Thyroid gland (tissue), 4 donors: ENCODE data around the gene PPP1R2C. TPM values are rescaled to one million over a fixed set of nuclear protein-coding genes. Genes with fewer than 3 reads are reported as not detected.

Source experiments
- DNase-seq, 2 donors: peaks; one replicate each; pipeline ENCODE4 v3.0.0-alpha.2; 2019
- H3K27ac ChIP-seq, 3 donors: fragments of 200-600 bp; sonication (generic); 1 replicate in 2 of 3; 2 replicates in 1 of 3; pipeline ENCODE4 v1.5.1; 2016 to 2019; ENCODE audit warnings: mild to moderate bottlenecking in 1 of 3, moderate library complexity in 1 of 3
- H3K27me3 ChIP-seq: fragments of 200-600 bp; sonication (generic); one replicate; pipeline ENCODE4 v1.5.1; 2019
- H3K36me3 ChIP-seq, 2 donors: fragments of 200-600 bp; sonication (generic); one replicate each; pipeline ENCODE4 v1.5.1; 2016 to 2019
- H3K4me1 ChIP-seq, 2 donors: fragments of 200-600 bp; sonication (generic); one replicate each; pipeline ENCODE4 v1.5.1; 2017 to 2019
- H3K4me3 ChIP-seq, 3 donors: fragments of 200-600 bp; sonication (generic); replicated peaks in 1 of 3; 1 replicate in 2 of 3; 2 replicates in 1 of 3; pipeline ENCODE4 v1.5.1; 2016; ENCODE audit warnings: mild to moderate bottlenecking in 1 of 3
- H3K9me3 ChIP-seq: fragments of 200-600 bp; sonication (generic); one replicate; pipeline ENCODE4 v1.5.1; 2017
- POLR2A ChIP-seq, 2 donors: fragments of 450-650 bp; IDR thresholded peaks; one replicate each; pipeline ENCODE4 v1.6.1; 2017; ENCODE audit warnings: antibody characterized with exemption in 2 of 2, mild to moderate bottlenecking in 2 of 2, moderate library complexity in 1 of 2
- WGBS, 2 donors: methylation state at CpG; one replicate each; pipeline ENCODE4 v1.1.5; 2017; 5-methylcytosine and 5-hydroxymethylcytosine counted together
- intact Hi-C: fragments of 100-400 bp; cut with DNase I; formaldehyde crosslinking; loops from one replicate; pipeline ENCODE4 v1.15.1; 2023
- total RNA-seq, 4 donors: library from RNA; depleted of rRNA; stranded (reverse); fragments of >200 nt; gene quantifications; one replicate each; pipeline ENCODE4 v1.2.3, GENCODE V29; 2016
- TF ChIP-seq, protein P1 (sequence below), 6 experiments: fragments of 200-600 bp in 3 of 6; fragments of 450-650 bp in 3 of 6; sonication (generic) in 3 of 6; IDR thresholded peaks; one replicate each; pipeline ENCODE4 v1.5.1; 2016 to 2019; ENCODE audit warnings: antibody characterized with exemption in 6 of 6, mild to moderate bottlenecking in 2 of 6, inconsistent platforms in 1 of 6, moderate library complexity in 1 of 6

The PPP1R2C gene
- not detected for total RNA-seq

DNA sequence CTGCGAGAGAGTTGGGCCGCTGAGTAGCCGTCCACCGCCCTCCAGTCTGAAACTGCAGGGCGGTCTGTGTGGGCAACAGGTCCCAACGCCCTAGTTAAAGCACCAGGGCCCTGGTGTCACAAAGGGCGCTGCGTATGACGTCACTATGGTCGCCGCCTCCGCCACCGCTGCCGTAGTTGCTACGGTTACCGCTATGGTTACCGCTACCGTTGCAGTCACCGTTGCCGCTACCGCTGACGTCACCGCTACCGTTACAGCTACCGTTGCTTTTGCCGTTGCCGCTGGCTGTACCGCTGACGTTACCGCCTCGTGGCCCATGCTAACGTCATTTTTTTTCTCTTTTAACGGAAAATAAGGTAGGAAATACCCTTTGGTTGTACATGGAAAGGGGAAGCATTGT, at the start of gene PPP1R2C:
Gene PPP1R2C, minus strand, starts transcription at position 68 of the 400 bp plus-strand sequence. CDS start 84 bp downstream, outside the sequence.
- H3K4me1 ChIP-seq, result no peaks in the 10 kb centered on the region
- WGBS, 2 donors, result 98% methylated on average over 33 of the region's 33 CpGs
- TF ChIP-seq POLR2A (IDR thresholded peaks at IDR 0.05), result no peak
- TF ChIP-seq, protein P1, sequence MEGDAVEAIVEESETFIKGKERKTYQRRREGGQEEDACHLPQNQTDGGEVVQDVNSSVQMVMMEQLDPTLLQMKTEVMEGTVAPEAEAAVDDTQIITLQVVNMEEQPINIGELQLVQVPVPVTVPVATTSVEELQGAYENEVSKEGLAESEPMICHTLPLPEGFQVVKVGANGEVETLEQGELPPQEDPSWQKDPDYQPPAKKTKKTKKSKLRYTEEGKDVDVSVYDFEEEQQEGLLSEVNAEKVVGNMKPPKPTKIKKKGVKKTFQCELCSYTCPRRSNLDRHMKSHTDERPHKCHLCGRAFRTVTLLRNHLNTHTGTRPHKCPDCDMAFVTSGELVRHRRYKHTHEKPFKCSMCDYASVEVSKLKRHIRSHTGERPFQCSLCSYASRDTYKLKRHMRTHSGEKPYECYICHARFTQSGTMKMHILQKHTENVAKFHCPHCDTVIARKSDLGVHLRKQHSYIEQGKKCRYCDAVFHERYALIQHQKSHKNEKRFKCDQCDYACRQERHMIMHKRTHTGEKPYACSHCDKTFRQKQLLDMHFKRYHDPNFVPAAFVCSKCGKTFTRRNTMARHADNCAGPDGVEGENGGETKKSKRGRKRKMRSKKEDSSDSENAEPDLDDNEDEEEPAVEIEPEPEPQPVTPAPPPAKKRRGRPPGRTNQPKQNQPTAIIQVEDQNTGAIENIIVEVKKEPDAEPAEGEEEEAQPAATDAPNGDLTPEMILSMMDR (IDR thresholded peaks at IDR 0.05), result no peak
- no peak for DNase-seq
- no peaks in the 10 kb centered on the region for H3K36me3 ChIP-seq
- no peak within 1 kb of the TSS for H3K27ac ChIP-seq
- no peaks in the 10 kb centered on the region for H3K27me3 ChIP-seq
- intact Hi-C loops, result no loop called here
- H3K9me3 ChIP-seq, result no peaks in the 10 kb centered on the region
- H3K4me3 ChIP-seq, result no peak within 1 kb of the TSS

GRCh38 chrX:42825201-42825600, 47.2 kb upstream of the PPP1R2C start:
- Histone ChIP-seq H3K9me3 (no peaks in the 10 kb centered on the region), H3K27me3 (no peaks in the 10 kb centered on the region), H3K4me3 (no peak overlapping the region), H3K36me3 (no peaks in the 10 kb centered on the region), H3K27ac (no peak overlapping the region), H3K4me1 (no peaks in the 10 kb centered on the region)
- no peak for TF ChIP-seq POLR2A (IDR thresholded peaks at IDR 0.05)
- TF ChIP-seq, protein P1 (IDR thresholded peaks at IDR 0.05), result no peak
- intact Hi-C loops, result no loop called here
- 94 to 100% methylated on average over 3 of the region's 3 CpGs for WGBS, 2 donors
- DNase-seq, result no peak

DNA sequence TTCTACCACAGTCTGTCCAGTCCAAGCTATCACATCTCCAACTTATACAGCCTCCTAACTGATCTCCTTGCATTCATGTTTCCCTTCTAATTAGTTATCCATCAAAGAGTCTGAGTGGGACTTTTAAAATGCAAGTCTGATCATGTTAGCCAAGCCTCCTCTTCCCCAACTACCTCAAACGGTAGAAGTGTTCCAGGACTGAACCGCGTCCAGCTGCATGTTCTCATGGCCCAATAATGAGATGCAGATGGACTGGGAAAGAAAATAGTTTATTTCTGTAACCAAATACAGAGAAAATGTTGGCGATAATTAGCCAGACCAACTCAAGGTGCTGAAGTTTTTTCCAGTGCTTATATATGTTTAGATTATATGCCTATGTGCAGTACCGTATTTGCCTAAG, 46.6 kb upstream of the PPP1R2C start:
- intact Hi-C loops, result no loop called here
- TF ChIP-seq, protein P1 (IDR thresholded peaks at IDR 0.05), result no peak
- TF ChIP-seq POLR2A (IDR thresholded peaks at IDR 0.05), result no peak
- Histone ChIP-seq H3K36me3 (no peaks in the 10 kb centered on the region), H3K27ac (no peak overlapping the region), H3K27me3 (no peaks in the 10 kb centered on the region), H3K4me1 (no peaks in the 10 kb centered on the region), H3K4me3 (no peak overlapping the region), H3K9me3 (no peaks in the 10 kb centered on the region)
- WGBS, 2 donors, result 89 to 93% methylated on average over 5 of the region's 5 CpGs
- no peak for DNase-seq

DNA sequence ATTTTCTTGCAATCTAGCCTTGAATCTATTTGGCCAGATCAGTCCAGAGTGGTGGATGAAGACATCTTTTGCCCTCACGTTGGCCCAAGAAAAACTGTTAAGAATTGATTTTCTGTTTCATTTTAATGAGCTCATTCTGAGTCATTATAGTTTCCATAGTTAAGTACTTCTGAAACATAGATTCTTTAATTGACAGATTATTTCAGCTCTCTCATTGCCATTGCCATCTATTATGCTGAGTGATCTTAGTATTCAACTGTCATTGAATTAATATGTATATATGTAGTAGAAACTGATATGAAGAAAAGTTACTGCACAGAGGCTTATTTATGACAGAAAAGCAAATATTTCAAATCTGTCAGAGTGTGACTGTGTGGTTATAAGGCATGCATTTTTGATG, 45.5 kb upstream of the PPP1R2C start:
- 88 to 90% methylated on average over 1 of the region's 1 CpG for WGBS, 2 donors
- Histone ChIP-seq H3K36me3 (no peaks in the 10 kb centered on the region), H3K9me3 (no peaks in the 10 kb centered on the region), H3K27ac (no peak overlapping the region), H3K27me3 (no peaks in the 10 kb centered on the region), H3K4me3 (no peak overlapping the region), H3K4me1 (no peaks in the 10 kb centered on the region)
- intact Hi-C loops, result no loop called here
- no peak for TF ChIP-seq POLR2A (IDR thresholded peaks at IDR 0.05)
- TF ChIP-seq, protein P1 (IDR thresholded peaks at IDR 0.05), result no peak
- DNase-seq, result no peak

- no peak overlapping the region for H3K27ac ChIP-seq
- H3K36me3 ChIP-seq, result no peaks in the 10 kb centered on the region
- 77 to 78% methylated on average over 7 of the region's 7 CpGs for WGBS, 2 donors
- intact Hi-C loops, result no loop called here
- no peaks in the 10 kb centered on the region for H3K27me3 ChIP-seq
- TF ChIP-seq, protein P1 (IDR thresholded peaks at IDR 0.05), result no peak
- TF ChIP-seq POLR2A (IDR thresholded peaks at IDR 0.05), result no peak
- DNase-seq, result no peak
- H3K4me3 ChIP-seq, result no peak overlapping the region
- H3K4me1 ChIP-seq, result no peaks in the 10 kb centered on the region
- no peaks in the 10 kb centered on the region for H3K9me3 ChIP-seq
Observed at GRCh38 chrX:42821803-42822443, 44.0 kb upstream of the PPP1R2C start.
